MV-4-11 (cell line): Measurements from ENCODE around the gene CPLANE1.
"Not testable (repeated sequence)": the region's sequence is repeated elsewhere in the genome, so short reads cannot be mapped to it uniquely, and the experiment has no call there.

Source experiments
- DNase-seq: peaks from one replicate; lab custom pipeline; 2025; lab: John Stamatoyannopoulos, UW

CPLANE1 gene

GRCh38 chr5:37248970-37249814 lies at the start of gene CPLANE1:
Gene CPLANE1 (minus strand): TSS chr5:37249376. CDS start chr5:37247698, 1,678 bp downstream.
- DNase-seq = peak; percentile 44

GRCh38 chr5:37296313-37296712 lies 47.1 kb upstream of the CPLANE1 start:
- DNase-seq = not testable (repeated sequence)

DNA sequence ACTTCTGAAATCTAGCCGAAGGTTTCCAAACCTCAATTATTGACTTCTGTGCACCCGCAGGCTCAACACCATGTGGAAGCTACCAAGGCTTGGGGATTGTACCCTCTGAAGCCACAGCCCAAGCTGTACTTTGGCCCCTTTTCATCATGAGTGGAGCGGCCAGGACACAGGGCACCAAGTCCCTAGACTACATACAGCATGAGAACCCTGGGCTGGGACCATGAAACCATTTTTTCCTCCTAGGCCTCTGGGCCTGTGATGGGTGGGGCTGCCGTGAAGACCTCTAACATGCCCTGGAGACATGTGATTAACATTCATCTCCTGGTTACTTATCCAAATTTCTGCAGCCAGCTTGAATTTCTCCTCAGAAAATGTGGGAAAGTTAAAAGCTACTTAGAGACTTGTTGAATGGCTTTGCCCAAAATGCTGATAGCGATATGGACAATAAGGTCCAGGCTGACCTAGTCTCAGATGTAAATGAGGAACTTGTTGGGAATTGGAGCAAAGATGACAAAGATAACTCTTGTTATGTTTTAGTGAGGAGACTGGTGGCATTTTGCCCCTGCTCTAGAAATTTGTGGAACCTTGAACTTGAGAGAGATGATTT lies 34.1 kb upstream of the CPLANE1 start:
- no peak for DNase-seq

GRCh38 chr5:37275511-37275910 lies 26.3 kb upstream of the CPLANE1 start:
- DNase-seq = no peak

DNA sequence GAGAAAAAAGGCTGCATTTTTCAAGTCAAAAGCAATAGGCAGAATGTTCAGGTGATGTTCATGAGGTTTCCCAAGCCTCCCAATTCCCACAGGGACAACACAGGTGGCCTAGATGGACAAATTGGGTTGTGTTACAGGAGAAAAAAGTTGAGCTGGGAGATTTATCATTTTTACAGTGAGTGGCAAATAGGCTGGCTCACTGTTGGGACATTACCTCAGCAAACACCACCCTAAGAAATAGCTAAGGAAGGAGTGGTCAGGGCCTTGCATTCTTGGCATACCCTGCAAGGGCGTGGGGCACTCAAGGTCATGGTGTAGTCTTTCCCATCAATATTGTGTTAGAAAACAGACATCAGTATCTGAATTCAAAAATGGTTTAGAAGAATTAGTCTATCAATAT lies 23.3 kb upstream of the CPLANE1 start:
- no peak for DNase-seq

- not testable (repeated sequence) for DNase-seq
Measured at GRCh38 chr5:37268100-37268499, 18.9 kb upstream of the CPLANE1 start.

GRCh38 chr5:37255774-37256358 lies 6.7 kb upstream of the CPLANE1 start:
- DNase-seq = no peak

DNA sequence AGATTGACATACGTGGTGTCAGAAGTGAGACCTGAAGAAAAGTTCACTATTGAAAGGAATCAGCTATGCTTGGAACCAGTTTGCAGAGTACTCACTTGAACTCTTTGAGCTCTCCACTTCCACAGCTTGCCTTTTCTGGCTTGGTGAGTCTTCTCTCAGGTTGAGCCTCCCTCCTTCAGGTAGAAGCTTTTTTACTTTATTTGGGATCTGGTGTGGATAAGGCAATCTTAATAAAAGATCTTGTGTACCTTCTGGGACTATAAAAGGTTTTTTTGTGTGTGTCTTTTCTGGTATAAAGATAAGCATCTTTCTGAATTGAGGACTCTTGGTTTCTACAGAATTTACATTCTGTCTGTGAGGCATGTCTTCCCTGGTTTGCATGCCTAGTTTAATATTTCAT lies 5.4 kb upstream of the CPLANE1 start:
- no peak for DNase-seq

GRCh38 chr5:37251665-37252064 lies 2.5 kb upstream of the CPLANE1 start:
- no peak for DNase-seq

GRCh38 chr5:37249815-37250164 lies 614 bp upstream of the CPLANE1 start:
- no peak for DNase-seq

DNA sequence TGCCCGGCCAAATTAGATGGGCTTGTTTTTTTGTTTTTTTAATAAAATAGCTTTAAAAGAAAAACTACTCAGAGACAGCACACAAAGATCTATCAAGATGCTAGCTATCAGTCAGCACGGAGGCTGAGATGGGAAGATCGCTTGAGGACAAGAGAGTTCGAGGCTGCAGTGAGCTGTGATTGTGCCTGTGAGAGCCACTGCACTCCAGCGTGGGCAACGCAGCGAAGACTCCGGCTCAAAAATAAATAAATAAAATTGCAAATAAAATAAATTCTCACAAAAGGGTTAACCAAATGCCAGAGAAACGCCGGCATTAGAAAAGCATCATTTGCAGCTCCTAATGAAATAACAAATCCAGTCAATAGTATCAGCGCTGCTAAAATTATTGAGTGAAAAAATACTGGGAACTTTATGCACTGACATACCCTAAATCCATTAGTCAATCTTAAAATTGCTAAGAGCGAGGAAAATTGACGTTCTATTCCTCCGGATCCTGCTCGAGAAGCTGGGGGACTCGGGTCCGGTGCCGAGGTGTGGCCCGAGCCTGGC lies 681 bp downstream of the CPLANE1 start:
- no peak for DNase-seq

- DNase-seq = no peak
Measured at GRCh38 chr5:37247496-37247895, 1.7 kb downstream of the CPLANE1 start.

GRCh38 chr5:37247036-37247435 lies 2.1 kb downstream of the CPLANE1 start:
- no peak for DNase-seq

- no peak for DNase-seq
Measured at GRCh38 chr5:37234288-37234687, 14.9 kb downstream of the CPLANE1 start.

GRCh38 chr5:37226377-37226776 lies 22.8 kb downstream of the CPLANE1 start:
- no peak for DNase-seq

- no peak for DNase-seq
Measured at GRCh38 chr5:37222181-37222580, 27.0 kb downstream of the CPLANE1 start.

DNA sequence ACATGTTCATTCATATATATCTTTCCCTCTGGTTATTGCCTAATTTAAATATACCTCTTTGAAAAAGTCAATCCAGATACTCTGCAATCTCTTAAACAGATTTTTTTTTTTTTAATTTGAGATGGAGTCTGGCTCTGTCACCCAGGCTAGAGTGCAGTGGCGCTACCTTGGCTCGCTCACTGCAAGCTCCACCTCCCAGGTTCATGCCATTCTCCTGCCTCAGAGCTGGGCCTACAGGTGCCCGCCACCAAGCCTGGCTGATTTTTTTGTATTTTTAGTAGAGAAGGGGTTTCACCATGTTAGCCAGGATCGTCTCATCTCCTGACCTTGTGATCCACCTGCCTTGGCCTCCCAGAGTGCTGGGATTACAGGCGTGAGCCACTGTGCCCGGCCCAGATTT lies 28.8 kb downstream of the CPLANE1 start:
- not testable (repeated sequence) for DNase-seq

DNA sequence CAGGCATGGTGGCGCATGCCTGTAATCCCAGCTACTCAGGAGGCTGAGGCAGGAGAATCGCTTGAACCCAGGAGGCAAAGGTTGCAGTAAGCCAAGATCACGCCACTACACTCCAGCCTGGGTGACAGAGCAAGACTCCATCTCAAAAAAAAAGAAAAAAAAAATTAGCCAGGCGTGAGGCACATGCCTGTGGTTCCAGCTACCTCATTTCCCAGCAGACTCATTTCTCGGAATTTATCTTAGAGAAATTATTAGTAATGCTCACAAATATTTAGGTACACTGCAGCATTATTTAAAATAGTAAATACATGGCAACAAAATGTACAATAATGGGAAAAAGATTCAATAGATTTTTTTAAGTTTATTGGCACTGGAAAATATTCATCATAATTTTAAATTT lies 29.8 kb downstream of the CPLANE1 start:
- not testable (repeated sequence) for DNase-seq

GRCh38 chr5:37217976-37218375 lies 31.2 kb downstream of the CPLANE1 start:
- no peak for DNase-seq

DNA sequence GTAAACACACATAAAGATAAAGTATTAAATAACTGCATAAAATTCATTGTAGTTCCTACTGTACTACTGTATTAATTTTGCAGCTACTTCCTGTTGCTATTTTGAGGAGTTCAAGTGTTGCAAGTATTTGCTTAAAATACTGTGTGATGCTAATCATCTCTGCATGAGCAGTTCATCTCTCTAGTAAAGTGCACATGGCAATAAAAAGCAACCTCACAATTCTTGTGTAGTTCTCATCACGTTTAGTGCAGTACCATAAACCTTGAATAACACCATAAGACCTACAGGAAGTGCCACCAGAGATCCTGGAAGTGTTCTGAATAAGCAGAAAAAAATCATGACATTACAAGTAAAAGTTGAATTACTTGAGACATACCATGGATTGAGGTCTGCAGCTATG lies 34.6 kb downstream of the CPLANE1 start:
- DNase-seq = peak; percentile 60

GRCh38 chr5:37212096-37212495 lies 37.1 kb downstream of the CPLANE1 start:
- peak; percentile 21 for DNase-seq

- DNase-seq = no peak
Measured at GRCh38 chr5:37211661-37212060, 37.5 kb downstream of the CPLANE1 start.
